RWPE1 (cell line): Measurements from ENCODE around the gene SPATA2.

Source experiments
- CTCF ChIA-PET: fragments of 350-600 bp; sonication (Branson Sonifier 250); formaldehyde crosslinking; extraction: SDS; loops from one replicate; lab custom pipeline; 2021; lab: Yijun Ruan, JAX
- POLR2A ChIA-PET: fragments of 400-600 bp; formaldehyde crosslinking; extraction: SDS; loops from one replicate; lab custom pipeline; 2020; ENCODE audit warnings: antibody characterized with exemption; ENCODE audit not compliant: low non-redundant PET; lab: Yijun Ruan, JAX
- DNase-seq: peaks from one replicate; pipeline ENCODE4 v3.0.0; 2012; ENCODE audit warnings: low spot score
- H3K27ac ChIP-seq: fragments of 450-650 bp; 2 replicates; pipeline ENCODE4 v1.5.1; 2017
- CTCF ChIP-seq: fragments of 450-650 bp; conservative IDR thresholded peaks from 2 replicates; pipeline ENCODE4 v1.5.1; 2017; ENCODE audit warnings: low read depth, mild to moderate bottlenecking

Gene SPATA2

GRCh38 chr20:49880724-49881445, 34.4 kb downstream of the SPATA2 start:
- ChIA-PET POLR2A (no interaction called here), CTCF (interaction anchor here (1.4 kb wide), 1 partner anchor 8 kb away, joined by 7 read pairs; no protein-coding TSS in a partner anchor)
- TF ChIP-seq CTCF = no peak

DNA sequence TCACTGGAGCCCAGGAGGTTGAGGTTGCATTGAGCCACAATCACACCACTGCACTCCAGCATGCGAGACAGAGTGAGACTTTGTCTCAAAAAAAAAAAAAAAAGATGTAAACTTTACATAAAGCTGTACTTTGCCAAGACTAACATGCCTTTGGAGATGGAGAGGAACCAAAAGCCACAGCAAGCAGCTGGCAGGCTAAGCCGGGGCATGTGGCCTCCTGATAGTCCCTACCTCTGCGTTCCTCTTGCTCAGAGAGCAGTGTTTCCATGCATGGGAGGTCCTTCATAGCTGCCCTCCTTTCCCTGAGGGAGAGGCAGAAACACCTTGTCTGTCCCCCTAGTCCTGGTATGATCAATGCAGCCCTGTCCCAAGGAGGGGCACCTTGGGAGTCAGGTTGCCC, 35.2 kb downstream of the SPATA2 start:
- CTCF ChIA-PET = interaction anchor here (0.8 to 1.4 kb wide), 2 partner anchors 9 to 34 kb away, joined by 3 to 7 read pairs; no protein-coding TSS in a partner anchor
- POLR2A ChIA-PET = no interaction called here
- DNase-seq = no peak
- H3K27ac ChIP-seq = no peak overlapping the region
- no peak for TF ChIP-seq CTCF

More at GRCh38 chr20:49880724-49881445, 34.4 kb downstream of the SPATA2 start:
- DNase-seq = no peak
- no peak overlapping the region for H3K27ac ChIP-seq

DNA sequence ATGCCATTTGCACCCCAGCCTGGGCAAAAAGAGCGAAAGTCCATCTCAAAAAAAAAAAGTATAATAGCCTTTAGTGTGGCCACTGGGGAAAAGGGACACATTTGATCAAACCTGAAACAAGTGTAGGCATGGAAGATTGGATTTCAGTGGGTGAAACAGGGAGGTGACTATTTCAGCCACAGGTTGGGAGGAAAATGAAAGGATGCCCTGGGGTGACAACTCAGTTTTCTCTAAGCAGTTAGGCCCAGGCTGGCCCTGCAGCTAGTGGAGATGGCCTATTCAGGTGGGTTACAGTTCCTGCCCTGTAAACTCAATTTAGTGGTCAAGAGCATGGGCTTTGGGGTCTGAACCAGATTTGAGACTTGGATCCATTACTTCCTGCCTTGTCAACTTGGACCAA, 36.4 kb downstream of the SPATA2 start:
- no peak for DNase-seq
- CTCF ChIA-PET = interaction anchor here (0.6 to 1.4 kb wide), 4 partner anchors 9 to 268 kb away, joined by 3 to 5 read pairs (median 4); no protein-coding TSS in a partner anchor
- POLR2A ChIA-PET = no interaction called here

GRCh38 chr20:49877386-49877921, 37.9 kb downstream of the SPATA2 start:
- POLR2A ChIA-PET = no interaction called here

More for the DNA sequence above, 36.4 kb downstream of the SPATA2 start:
- TF ChIP-seq CTCF = no peak
- no peak overlapping the region for H3K27ac ChIP-seq

GRCh38 chr20:49874696-49875095, 40.6 kb downstream of the SPATA2 start:
- ChIA-PET POLR2A (no interaction called here), CTCF (interaction anchor here (0.6 to 3.0 kb wide), 2 partner anchors 14 to 196 kb away, joined by 5 to 12 read pairs; no protein-coding TSS in a partner anchor)
- H3K27ac ChIP-seq = no peak overlapping the region
- DNase-seq = no peak
- TF ChIP-seq CTCF = no peak

More at GRCh38 chr20:49877386-49877921, 37.9 kb downstream of the SPATA2 start:
- CTCF ChIA-PET = interaction anchor here (0.6 to 1.4 kb wide), 4 partner anchors 11 to 267 kb away, joined by 3 to 5 read pairs (median 4); no protein-coding TSS in a partner anchor
- TF ChIP-seq CTCF = no peak
- no peak overlapping the region for H3K27ac ChIP-seq
- no peak for DNase-seq

GRCh38 chr20:49872056-49872455, 43.3 kb downstream of the SPATA2 start:
- DNase-seq = peak; percentile 44
- TF ChIP-seq CTCF = no peak
- ChIA-PET CTCF (interaction anchor here (0.5 to 1.8 kb wide), 5 partner anchors 16 to 729 kb away, joined by 3 to 6 read pairs (median 4); no protein-coding TSS in a partner anchor), POLR2A (no interaction called here)
- peak overlapping the region; percentile 57 for H3K27ac ChIP-seq
